Keratinocyte (primary cell): ENCODE data around the gene ADCY10. TPM values are rescaled to one million over a fixed set of nuclear protein-coding genes. Genes with fewer than 3 reads are reported as not detected.

Source experiments
- DNase-seq: peaks from one replicate; pipeline ENCODE4 v3.0.0-alpha.2; 2011; ENCODE audit warnings: low read depth, missing footprints, low spot score
- FAIRE-seq: peaks from 2 replicates; lab custom pipeline; 2011; peaks lifted over from hg19 to GRCh38; lab: Jason Lieb, UNC
- H2AFZ ChIP-seq: 2 replicates; pipeline ENCODE4 v1.6.0; 2012; ENCODE audit warnings: low read length, control low read depth, inconsistent platforms; ENCODE audit not compliant: control insufficient read depth
- H3K27ac ChIP-seq: 2 replicates; pipeline ENCODE4 v1.5.1; 2011; ENCODE audit warnings: low read length; ENCODE audit not compliant: control insufficient read depth, insufficient read depth
- H3K27me3 ChIP-seq: 3 replicates; pipeline ENCODE4 v1.6.0; 2011; ENCODE audit warnings: low read length; ENCODE audit not compliant: control insufficient read depth, insufficient read depth; ENCODE audit errors: extremely low read depth
- H3K36me3 ChIP-seq, 2 experiments: 2 replicates in 1 of 2; 3 replicates in 1 of 2; pipeline ENCODE4 v1.5.1; 2011; ENCODE audit warnings: low read length in 2 of 2, mild to moderate bottlenecking in 1 of 2; ENCODE audit not compliant: control insufficient read depth in 2 of 2, insufficient read depth in 2 of 2; ENCODE audit errors: extremely low read depth in 1 of 2
- H3K4me1 ChIP-seq: 3 replicates; pipeline ENCODE4 v1.5.1; 2011; ENCODE audit warnings: low read length; ENCODE audit not compliant: control insufficient read depth, insufficient read depth; ENCODE audit errors: extremely low read depth
- H3K4me2 ChIP-seq: 3 replicates; pipeline ENCODE4 v1.6.0; 2011; ENCODE audit warnings: low read depth, low read length; ENCODE audit not compliant: control insufficient read depth, insufficient read depth; ENCODE audit errors: extremely low read depth
- H3K4me3 ChIP-seq, 3 experiments: fragments of 200-600 bp in 1 of 3; sonication (generic) in 1 of 3; 2 replicates in 2 of 3; 3 replicates in 1 of 3; pipeline ENCODE4 v1.5.1; 2011 to 2016; ENCODE audit warnings: low read length in 3 of 3, mild to moderate bottlenecking in 3 of 3, control low read depth in 2 of 3, inconsistent platforms in 1 of 3, low read depth in 1 of 3, mixed read lengths in 1 of 3, mixed run types in 1 of 3, moderate library complexity in 1 of 3; ENCODE audit not compliant: control insufficient read depth in 2 of 3, insufficient read depth in 2 of 3; ENCODE audit errors: extremely low read depth in 1 of 3
- H3K79me2 ChIP-seq: 2 replicates; pipeline ENCODE4 v1.6.0; 2012; ENCODE audit warnings: low read length; ENCODE audit not compliant: control insufficient read depth, insufficient read depth
- H3K9ac ChIP-seq: 3 replicates; pipeline ENCODE4 v1.6.0; 2011; ENCODE audit warnings: low read length; ENCODE audit not compliant: control insufficient read depth, insufficient read depth; ENCODE audit errors: extremely low read depth
- H3K9me1 ChIP-seq: 3 replicates; pipeline ENCODE4 v1.6.0; 2011; ENCODE audit warnings: low read length; ENCODE audit not compliant: control insufficient read depth, insufficient read depth; ENCODE audit errors: extremely low read depth
- H3K9me3 ChIP-seq: 2 replicates; pipeline ENCODE4 v1.5.1; 2012; ENCODE audit warnings: low read depth, low read length; ENCODE audit not compliant: control insufficient read depth
- H4K20me1 ChIP-seq: 3 replicates; pipeline ENCODE4 v1.6.0; 2011; ENCODE audit warnings: low read length; ENCODE audit not compliant: control insufficient read depth, insufficient read depth; ENCODE audit errors: extremely low read depth
- CTCF ChIP-seq, 3 experiments: IDR thresholded peaks in 1 of 3; conservative IDR thresholded peaks in 1 of 3; optimal IDR thresholded peaks in 1 of 3; 2 replicates in 2 of 3; 3 replicates in 1 of 3; pipeline versions ENCODE3 to v1.5.1; 2011; ENCODE audit warnings: low read length in 3 of 3, mild to moderate bottlenecking in 3 of 3, moderate library complexity in 2 of 3, control low read depth in 1 of 3, inconsistent platforms in 1 of 3; ENCODE audit not compliant: insufficient read depth in 2 of 3; ENCODE audit errors: extremely low read depth in 1 of 3
- EZH2 ChIP-seq: IDR thresholded peaks from one replicate; pipeline ENCODE4 v1.6.1; 2012; ENCODE audit warnings: inconsistent platforms, mild to moderate bottlenecking, low read length, moderate library complexity
- dilution Hi-C: fragments of 300-500 bp; cut with MboI; formaldehyde crosslinking; loops from one replicate; pipeline ENCODE4 v1.7.0; 2020; ENCODE audit warnings: low sequenced_read_pairs; ENCODE audit not compliant: extremely low pct_ligation_motif_present
- polyA plus RNA-seq, 5 experiments: library from polyadenylated mRNA; depleted of rRNA in 3 of 5; stranded (reverse) in 3 of 5; stranded (forward) in 1 of 5; unstranded in 1 of 5; fragments of >200 nt; gene quantifications; 1 replicate in 1 of 5; 2 replicates in 3 of 5; 3 replicates in 1 of 5; pipeline versions ENCODE4 v1.2.1 to v1.2.3, GENCODE V29; 2011 to 2012; ENCODE audit warnings: missing spikeins in 2 of 5, low read depth in 1 of 5, low replicate concordance in 1 of 5

ADCY10 gene
- polyA plus RNA-seq, 1 donor (not counting 4 experiments of a cell fraction or from before 2014, with no cell fraction given): 0.04 TPM

DNA sequence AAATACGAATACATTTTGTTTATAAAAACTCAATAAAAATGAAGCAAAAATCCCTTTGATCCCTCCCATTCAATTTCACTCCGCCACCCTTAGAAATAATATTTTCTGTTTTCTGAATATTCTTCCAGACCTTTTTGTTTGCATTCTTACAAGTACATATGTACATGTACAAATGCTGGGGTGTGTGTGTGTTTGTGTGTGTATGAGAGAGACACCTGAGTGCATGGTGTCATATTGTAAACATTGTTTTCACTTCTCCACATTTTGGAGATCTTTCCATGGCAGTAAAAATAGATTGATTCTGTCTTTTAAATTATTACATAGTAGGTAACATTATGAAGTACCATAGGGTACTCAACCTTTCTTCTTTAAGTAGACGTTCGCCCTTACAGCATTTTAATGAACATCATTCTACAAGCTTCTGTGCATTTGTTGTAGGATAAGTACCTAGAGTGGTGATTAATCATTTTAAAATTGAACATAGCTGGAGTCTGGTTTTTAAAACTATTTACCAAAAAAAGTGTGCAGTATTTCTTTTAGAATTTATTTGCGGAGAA, 24.2 kb upstream of the ADCY10 start:
- TF ChIP-seq EZH2 (no peak), CTCF (optimal IDR thresholded peaks at IDR 0.05 in 1 of 3, IDR thresholded peaks at IDR 0.05 in 1 of 3, conservative IDR thresholded peaks at IDR 0.05 in 1 of 3; ENCODE audit: extremely low read depth in 1 of 3, insufficient read depth in 2 of 3, low read length in 3 of 3) (no peak)
- no peak for DNase-seq
- no peak for FAIRE-seq
- Histone ChIP-seq H2AFZ (no peak overlapping the region), H3K9me3 (no peaks in the 10 kb centered on the region), H3K27me3 (no peaks in the 10 kb centered on the region), H4K20me1 (no peaks in the 10 kb centered on the region), H3K36me3 (peaks cover 0 to 4% of the 10 kb centered on the region in 2 experiments), H3K9me1 (no peaks in the 10 kb centered on the region), H3K79me2 (peaks cover 80% of the 10 kb centered on the region), H3K4me1 (peaks cover 3% of the 10 kb centered on the region), H3K9ac (peak overlapping the region; percentile 92), H3K4me2 (peak overlapping the region; percentile 81), H3K4me3 (peak overlapping the region; percentile 78 to 94 (median 87)), H3K27ac (peak overlapping the region; percentile 96)
- dilution Hi-C loops: no loop called here

GRCh38 chr1:167937709-167938010, 23.7 kb upstream of the ADCY10 start:
- no peaks in the 10 kb centered on the region for H3K9me1 ChIP-seq
- peaks cover 78% of the 10 kb centered on the region for H3K79me2 ChIP-seq
- H3K4me2 ChIP-seq: peak overlapping the region; percentile 81
- no peaks in the 10 kb centered on the region for H4K20me1 ChIP-seq
- no peaks in the 10 kb centered on the region for H3K27me3 ChIP-seq
- FAIRE-seq (no peak), DNase-seq (no peak)
- dilution Hi-C loops: no loop called here
- TF ChIP-seq EZH2 (no peak), CTCF (optimal IDR thresholded peaks at IDR 0.05 in 1 of 3, IDR thresholded peaks at IDR 0.05 in 1 of 3, conservative IDR thresholded peaks at IDR 0.05 in 1 of 3; ENCODE audit: extremely low read depth in 1 of 3, insufficient read depth in 2 of 3, low read length in 3 of 3) (no peak)
- peak overlapping the region; percentile 78 to 94 (median 87) for H3K4me3 ChIP-seq
- no peaks in the 10 kb centered on the region for H3K9me3 ChIP-seq
- peaks cover 0 to 4% of the 10 kb centered on the region in 2 experiments for H3K36me3 ChIP-seq
- H2AFZ ChIP-seq: peak overlapping the region; percentile 86
- peaks cover 3% of the 10 kb centered on the region for H3K4me1 ChIP-seq
- H3K9ac ChIP-seq: peak overlapping the region; percentile 92
- H3K27ac ChIP-seq: peak overlapping the region; percentile 96
